GM18873 (cell line): ENCODE measurements around the gene PPP6R3.
"Not testable (repeated sequence)": the region's sequence is repeated elsewhere in the genome, so short reads cannot be mapped to it uniquely, and the experiment has no call there.

Experiments used
- ATAC-seq: cut with Tn5 transposase; IDR thresholded peaks from one replicate; pipeline ENCODE4 v1.9.1; 2021; ENCODE audit warnings: mild to moderate bottlenecking, moderate library complexity, moderate number of reproducible peaks; ENCODE audit not compliant: unreplicated experiment, low FRiP score

The PPP6R3 gene

GRCh38 chr11:68454767-68455166 lies 5.8 kb upstream of the PPP6R3 start:
- ATAC-seq, result no peak

DNA sequence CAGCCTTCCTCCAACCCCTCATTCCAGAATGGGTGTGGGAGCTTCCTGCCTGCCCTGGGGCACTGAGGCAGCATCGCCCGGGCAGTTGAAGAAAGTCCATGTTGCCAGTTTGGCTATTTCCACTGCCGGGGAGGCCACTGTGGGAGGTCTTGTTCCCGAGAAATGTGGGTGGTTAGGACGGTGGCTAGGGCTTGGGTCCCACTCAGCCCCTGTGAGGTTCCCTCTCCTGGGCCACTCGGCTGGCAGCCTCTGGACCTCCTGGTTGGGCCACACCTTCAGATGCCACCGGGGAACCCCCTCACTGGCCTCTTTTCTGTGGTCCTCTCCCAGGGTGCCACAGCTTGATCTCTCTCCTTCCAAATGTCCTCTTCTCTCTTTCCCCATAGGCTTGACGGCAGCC lies 5.1 kb upstream of the PPP6R3 start:
- ATAC-seq, result no peak

- no peak for ATAC-seq
Measured at GRCh38 chr11:68457216-68457897, 3.2 kb upstream of the PPP6R3 start.

GRCh38 chr11:68457898-68458249 lies 2.7 kb upstream of the PPP6R3 start:
- ATAC-seq, result no peak

DNA sequence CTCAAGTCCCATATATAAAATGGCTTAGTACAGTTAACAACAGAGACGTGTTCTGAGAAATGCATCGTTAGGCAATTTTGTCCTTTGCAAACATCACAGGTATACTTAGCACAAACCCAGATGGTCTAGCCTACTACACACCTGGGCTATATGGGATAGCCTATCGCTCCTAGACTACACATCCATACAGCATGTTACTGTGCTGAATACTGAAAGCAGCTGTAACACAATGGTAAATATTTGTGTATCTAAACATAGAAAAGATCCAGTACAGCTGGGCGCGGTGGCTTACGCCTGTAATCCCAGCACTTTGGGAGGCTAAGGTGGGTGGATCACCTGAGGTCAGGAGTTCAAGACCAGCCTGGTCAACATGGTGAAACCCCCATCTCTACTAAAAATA lies 2.2 kb upstream of the PPP6R3 start:
- ATAC-seq, result not testable (repeated sequence)

DNA sequence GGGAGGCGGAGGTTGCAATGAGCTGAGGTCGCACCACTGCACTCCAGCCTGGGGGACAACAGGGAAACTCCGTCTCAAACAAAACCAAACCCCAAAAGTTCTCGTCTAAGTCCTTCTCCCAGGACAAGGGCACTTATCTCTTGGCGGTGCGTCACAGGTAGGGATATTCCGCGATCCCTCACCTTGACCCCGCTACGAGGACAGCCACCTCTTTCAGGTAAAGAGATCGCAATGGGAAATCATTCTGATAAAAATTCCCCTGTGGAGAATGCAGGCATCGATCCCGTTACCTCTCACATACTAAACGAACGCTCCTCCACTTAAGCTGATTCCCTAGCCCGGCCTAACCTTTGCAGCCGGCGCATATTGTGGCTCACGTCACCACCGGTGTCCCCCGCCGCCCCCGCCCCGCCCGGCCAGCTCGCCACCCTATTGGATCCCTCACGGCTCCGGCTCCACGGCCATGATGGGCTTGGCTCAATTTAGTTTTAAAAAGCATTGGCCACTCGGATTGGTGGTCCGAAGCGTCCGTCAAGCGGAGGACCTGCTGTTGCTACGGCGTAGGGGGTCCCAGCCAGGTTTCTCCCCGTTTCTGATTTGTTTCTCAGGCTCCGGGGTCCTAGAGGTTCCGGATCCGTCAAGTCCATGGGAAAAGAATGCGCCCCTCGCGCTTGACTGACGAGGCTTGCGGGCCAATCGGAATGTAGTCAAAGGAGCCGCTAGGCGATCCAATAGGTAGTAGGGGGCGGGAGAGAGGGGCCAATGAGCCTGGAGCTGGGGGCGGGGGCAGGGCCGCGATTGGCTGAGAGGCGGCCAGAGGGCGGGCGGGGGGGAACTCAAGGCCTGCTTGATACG lies 439 bp upstream of the PPP6R3 start:
- peak; percentile 78 for ATAC-seq

DNA sequence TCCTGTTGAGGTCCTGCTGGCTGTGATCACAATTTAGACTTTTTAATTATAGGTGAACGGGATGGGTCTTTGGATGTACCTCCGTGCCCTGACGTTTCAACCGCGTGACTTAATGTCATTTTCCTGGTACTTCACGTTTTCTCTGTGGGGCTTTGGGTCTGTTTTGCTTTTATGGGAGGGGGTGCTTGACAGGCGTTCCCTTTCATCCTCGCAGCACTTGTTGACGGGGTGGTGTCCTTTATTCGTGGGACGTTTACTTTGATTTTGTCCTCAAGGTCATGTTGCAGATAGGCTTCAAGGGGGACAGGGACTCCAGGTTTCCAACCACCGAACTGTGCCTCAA lies 994 bp downstream of the PPP6R3 start:
- ATAC-seq, result no peak

DNA sequence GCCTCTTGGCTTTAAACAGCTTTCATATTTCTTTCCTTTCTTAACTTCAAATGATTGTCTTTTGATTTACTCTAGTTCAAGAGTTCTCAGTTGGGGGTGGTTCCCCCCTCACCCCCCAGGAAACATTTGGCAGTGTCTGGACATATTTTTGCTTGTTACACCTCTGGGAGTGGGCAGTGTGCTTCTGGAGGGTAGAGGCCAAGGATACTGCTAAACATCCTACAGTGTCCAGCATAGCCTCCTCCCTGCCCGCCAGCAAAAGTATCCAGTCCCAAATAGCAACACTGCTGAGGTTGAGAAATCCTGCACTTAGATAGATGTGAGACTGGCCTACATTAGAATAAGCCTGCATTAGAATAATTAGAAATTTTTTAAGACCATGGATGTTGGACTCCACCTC lies 3.2 kb downstream of the PPP6R3 start:
- ATAC-seq, result no peak

GRCh38 chr11:68467201-68467834 lies 6.8 kb downstream of the PPP6R3 start:
- no peak for ATAC-seq

GRCh38 chr11:68468217-68468828 lies 7.8 kb downstream of the PPP6R3 start:
- ATAC-seq, result no peak

DNA sequence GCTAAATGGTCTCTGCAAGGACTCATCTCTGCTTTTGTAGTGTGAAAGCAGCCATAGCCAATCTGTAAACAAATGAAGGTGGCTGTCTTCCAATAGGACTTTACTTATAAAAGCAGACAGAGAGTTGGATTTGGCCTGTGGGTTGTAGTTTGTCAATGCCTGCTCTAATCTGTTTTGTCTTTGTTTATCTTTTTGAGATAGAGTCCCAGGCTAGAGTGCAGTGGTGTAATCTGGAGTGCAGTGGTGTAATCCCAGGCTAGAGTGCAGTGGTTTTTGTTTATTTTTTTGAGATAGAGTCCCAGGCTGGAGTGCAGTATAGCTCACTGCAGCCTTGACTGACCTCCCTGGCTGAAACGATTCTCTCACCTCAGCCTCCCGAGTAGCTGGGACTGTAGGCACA lies 8.6 kb downstream of the PPP6R3 start:
- ATAC-seq, result no peak

- ATAC-seq, result no peak
Measured at GRCh38 chr11:68469642-68470041, 9.1 kb downstream of the PPP6R3 start.

DNA sequence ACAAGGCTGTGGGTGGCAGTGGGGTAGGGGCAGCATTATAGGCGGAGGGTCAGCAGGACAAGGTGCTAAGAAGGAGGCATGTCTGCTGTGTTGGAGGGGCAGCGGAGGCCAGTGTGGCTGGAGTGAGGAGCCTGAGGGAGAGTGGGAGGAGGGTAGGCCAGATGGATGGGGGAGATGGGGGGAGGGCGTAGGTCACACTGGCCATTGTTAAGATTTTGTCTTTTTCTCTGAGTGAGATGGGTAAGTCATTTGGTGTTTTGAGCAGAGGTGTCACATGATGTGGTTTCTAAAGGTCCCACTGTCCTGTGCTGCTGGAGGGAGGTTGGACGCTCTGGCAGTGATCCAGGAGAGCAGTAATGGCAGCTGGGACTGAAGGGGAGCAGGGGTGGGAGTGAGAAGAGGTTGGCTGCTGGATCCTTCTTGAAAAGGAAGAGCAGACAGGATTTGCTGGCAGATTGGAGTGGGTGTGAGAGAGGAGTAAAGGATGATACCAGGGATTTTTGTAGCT lies 9.8 kb downstream of the PPP6R3 start:
- no peak for ATAC-seq

DNA sequence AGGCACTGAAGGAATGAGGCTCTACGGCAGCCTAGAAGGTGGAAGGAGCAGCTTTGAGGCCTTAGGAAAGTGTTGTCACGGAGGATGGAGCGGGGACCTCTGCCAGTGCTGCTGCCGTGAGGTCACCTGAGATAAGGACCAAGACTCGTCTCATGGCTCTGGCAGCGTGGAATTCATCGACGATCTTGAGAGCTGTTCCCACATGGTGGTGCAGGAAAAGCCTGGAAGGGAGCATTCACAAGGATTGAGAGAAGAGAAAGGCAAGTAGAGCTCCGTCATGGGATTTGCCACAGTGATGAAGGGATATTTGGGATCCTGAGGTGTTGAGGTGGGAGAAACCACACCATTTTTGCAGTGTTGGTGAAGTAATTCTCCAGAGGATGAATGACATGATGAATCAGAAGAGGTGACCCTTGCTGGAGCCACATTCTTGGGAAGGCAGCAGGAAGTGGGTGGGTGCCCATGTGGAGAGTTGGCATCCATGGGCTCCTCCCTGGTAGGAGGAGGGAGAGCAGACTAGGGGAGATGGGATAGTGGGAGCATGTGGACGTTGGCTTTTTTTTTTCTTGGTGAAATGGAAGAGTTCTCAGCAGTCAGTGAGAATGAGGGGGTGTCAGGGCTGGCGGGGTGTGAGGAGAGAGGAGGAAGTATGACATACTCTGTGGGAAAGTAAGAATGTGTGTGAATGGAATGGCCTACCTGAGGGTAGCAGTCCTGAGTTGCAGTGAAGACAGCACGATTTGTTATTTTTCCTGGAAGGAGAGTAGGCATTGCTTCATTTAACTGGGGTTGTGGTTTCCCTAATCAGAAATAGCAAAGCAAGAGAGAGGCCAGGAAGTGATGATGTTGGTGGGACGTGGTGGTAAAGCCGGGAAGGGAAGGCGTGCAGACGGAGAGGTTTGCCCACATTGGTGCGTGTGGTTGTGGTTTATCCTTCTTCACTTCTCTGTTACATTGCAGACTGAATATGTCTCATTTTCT lies 11.1 kb downstream of the PPP6R3 start:
- ATAC-seq, result no peak

DNA sequence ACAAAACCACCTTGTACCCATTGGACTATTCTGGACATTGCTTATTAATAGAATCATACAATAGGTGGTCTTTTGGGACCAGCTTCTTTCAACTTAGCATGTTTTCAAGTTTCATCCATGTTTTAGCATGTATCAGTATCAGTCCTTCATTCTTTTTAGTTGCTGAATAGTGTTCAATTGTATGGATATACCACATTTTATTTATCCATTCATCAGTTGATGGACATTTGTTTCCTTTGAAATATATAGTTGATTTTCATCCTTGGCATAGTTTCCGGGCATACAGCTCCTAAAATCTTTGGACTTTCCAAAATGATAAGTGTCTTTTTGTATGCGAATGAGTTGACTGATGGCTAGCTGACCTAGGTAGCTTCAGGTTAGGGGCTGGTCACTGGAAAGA lies 12.2 kb downstream of the PPP6R3 start:
- no peak for ATAC-seq

GRCh38 chr11:68473693-68474092 lies 13.1 kb downstream of the PPP6R3 start:
- ATAC-seq, result no peak

GRCh38 chr11:68475626-68476025 lies 15.1 kb downstream of the PPP6R3 start:
- ATAC-seq, result not testable (repeated sequence)

GRCh38 chr11:68479390-68479789 lies 18.8 kb downstream of the PPP6R3 start:
- no peak for ATAC-seq

- ATAC-seq, result no peak
Measured at GRCh38 chr11:68480193-68480592, 19.6 kb downstream of the PPP6R3 start.
